Posterior vena cava (tissue), 2 donors: ENCODE results near the gene CNBD2. TPM values are rescaled to one million over a fixed set of nuclear protein-coding genes. Genes with fewer than 3 reads are reported as not detected.
"Not testable (repeated sequence)": the region's sequence is repeated elsewhere in the genome, so short reads cannot be mapped to it uniquely, and the experiment has no call there.

Source experiments
- DNase-seq: peaks from one replicate; pipeline ENCODE4 v3.0.0-alpha.2; 2020; ENCODE audit warnings: low spot score
- intact Hi-C, 2 donors: fragments of 100-400 bp; cut with DNase I; formaldehyde crosslinking; loops; one replicate each; pipeline versions ENCODE4 v1.14.1 to v1.14.2; 2022 to 2023
- long read RNA-seq, 2 donors: library from polyadenylated mRNA; unstranded; transcript quantifications; one replicate each; pipeline ENCODE4 v2.0.0, GENCODE V29; 2020 to 2021
- total RNA-seq, 2 donors: library from RNA; stranded (reverse); fragmentation: NEBNext Ultra II Directional; extraction: Animal tissue kit (Norgen Biotek cat#: 25700); gene quantifications; one replicate each; pipeline ENCODE4 v1.2.1, GENCODE V29; 2021
- donor health status: DM: yes; HTN: yes; CAD: no.
- donor health status: DM: yes; HTN: yes; CAD: no.

Gene CNBD2
- 1 to 10 TPM; 2.0 to 2.3 TPM for total RNA-seq
- long read RNA-seq, donor 1, partial matches to known transcripts = 0 of 2 reads
- long read RNA-seq, donor 1, other reads (novel, unspliced or antisense) = 1 of 2 reads
- long read RNA-seq, donor 2, partial matches to known transcripts = 0 of 3 reads
- long read RNA-seq, donor 2, other reads (novel, unspliced or antisense) = 1 of 3 reads

- no peak for DNase-seq
- intact Hi-C loops = no loop called here
Observed at GRCh38 chr20:35967979-35968640, at the start of gene CNBD2. TSS of gene CNBD2 (plus strand) at chr20:35968590. CDS start at chr20:35968763, 173 bp downstream.

- DNase-seq = no peak
- intact Hi-C loops = no loop called here
Observed at GRCh38 chr20:35920523-35920922, 47.9 kb upstream of the CNBD2 start.

DNA sequence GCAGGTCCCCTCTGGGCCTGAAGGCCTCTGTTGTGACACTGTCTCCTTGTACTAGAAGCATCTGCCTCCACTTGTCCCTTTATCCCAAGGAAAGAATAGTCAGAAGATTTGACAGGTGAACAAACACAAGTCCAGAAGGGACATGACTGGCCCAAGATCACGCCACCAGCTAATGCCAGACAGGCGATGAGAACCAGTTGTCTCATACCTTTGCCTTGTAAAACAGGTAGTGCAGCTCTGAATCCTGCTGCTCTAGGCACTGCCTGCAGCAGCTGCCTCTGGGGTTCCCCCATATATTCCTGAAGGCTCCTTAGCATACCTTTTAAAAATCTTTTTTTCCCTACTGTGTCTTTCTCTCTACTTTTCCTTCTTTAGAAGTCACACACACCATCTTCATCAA is 39.1 kb upstream of the CNBD2 start:
- no peak for DNase-seq
- intact Hi-C loops = no loop called here

DNA sequence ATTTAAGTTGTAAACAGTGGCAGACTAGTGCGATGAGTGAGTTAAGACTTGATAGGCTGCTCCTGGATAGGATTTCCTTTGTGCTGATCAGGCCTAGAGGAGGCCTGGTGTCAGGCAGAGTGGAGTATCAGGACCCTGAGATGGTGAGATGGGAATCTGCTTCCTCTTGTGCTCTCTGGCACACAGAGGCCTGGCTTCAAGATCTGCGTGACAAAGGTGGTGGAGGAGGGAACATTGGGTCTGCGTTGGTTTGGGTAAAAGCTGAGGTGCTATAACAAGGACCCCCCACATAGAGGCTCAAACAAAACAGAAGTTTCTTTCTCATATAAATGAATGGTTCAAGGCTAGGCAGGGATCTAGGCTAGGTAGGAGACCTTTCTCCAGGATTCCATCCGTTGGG is 34.3 kb upstream of the CNBD2 start:
- intact Hi-C loops = no loop called here
- no peak for DNase-seq

DNA sequence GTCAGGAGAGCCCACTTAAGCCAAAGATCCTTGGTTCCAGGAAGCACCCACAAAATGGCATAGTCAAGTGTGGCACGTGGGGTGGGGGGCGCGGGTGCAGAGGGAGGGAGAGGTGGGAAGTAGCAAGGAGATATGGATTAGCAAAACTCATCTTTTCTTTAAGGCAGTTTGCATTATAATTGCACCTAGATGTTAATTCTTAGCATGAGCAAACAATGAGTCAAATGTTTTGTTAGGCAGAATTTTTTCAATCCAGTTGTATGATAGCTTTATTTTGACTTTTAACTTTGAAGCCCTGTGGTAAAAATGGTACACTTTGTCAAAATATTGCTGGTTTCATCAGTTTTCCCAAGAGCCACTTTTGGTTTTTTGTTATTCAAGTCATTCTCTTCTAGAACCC is 29.1 kb upstream of the CNBD2 start:
- no peak for DNase-seq
- intact Hi-C loops = no loop called here

GRCh38 chr20:35941620-35942019 is 26.8 kb upstream of the CNBD2 start:
- no peak for DNase-seq
- intact Hi-C loops = no loop called here

DNA sequence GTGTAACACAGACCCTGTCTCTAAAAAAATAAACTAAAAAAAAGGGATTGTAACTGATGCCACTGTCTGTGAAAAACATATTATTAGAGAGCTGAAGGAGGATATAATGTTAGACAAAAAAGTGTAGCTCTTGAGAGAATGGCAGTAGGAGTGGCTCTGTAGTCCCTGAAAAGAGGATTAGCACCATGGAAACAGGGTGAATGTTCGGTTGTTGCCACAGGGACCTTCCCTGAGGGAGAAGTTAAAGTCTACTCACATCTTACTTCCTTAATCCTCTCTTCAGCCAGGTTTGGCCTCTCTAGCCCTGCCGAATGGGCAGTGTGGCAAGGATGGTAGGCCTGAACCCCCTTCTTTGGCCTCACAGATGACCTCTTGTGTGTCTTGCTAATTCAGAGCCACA is 26.1 kb upstream of the CNBD2 start:
- intact Hi-C loops = no loop called here
- no peak for DNase-seq

DNA sequence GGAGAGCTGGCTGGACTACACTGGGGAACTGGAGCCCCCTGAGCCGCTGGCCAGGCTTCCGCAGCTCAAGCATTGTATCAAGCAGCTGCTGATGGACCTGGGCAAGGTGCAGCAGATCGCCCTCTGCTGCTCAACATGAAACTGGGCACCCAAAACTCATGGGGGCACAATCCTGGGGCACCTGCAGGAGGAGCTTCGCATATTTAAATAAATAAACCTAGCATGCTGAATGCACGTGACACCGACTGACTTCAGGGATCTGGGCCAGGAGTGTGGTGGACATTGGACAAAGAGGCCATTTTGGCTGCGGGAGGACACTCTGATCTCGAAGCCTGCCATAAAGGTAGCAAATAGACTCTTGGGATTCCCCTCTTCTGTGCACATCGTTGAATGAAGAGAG is 20.9 kb upstream of the CNBD2 start:
- intact Hi-C loops = no loop called here
- DNase-seq = no peak

DNA sequence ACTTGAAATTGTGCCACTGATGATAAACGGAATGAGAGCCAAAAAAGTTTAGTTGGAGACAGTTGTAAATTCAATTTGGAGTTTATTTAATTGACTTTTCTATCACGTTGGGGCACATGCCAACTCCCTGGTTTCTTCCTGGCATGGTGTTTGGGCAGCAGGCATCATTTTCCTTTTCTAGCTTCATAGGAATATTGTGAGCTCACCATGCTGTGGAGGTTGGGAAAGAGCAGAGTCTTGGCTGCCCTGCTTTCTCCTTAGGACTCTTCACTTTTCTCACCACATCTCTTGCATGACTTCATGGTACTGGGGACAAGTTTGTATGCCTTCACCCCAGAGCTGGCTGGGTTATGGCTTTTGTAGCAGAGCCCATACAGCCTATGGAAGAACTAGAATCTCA is 20.5 kb upstream of the CNBD2 start:
- DNase-seq = no peak
- intact Hi-C loops = no loop called here

DNA sequence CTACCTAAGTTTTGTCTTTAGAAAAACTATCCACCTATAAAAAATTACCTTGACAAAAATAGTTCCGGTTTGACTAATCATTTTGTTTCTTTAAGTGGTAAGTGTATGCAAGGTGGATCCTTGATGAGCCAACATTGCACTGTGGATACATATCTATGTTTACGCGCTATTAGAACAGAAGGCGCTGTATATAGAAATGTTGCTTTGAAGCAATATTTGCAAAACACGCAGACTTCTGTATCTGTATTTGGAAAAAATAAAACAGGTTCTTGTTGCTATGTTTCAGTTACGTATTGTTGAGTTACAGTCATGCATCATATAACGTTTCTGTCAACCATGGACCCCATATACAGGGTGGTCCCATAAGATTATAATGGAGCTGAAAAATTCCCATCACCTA is 18.3 kb upstream of the CNBD2 start:
- intact Hi-C loops = no loop called here
- DNase-seq = no peak

DNA sequence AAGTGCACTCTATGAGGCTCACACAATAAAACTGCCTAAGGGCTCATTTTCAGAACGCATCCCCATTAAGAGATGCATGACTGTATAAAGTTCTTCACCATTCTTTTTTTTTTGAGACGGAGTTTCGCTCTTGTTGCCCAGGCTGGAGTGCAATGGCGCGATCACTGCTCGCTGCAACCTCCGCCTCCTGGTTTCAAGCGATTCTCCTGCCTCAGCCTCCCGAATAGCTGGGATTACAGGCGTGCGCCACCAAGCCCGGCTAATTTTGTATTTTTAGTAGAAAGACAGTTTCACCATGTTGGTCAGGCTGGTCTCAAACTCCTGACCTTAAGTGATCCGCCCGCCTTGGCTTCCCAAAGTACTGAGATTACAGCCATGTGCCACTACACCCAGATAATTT is 16.3 kb upstream of the CNBD2 start:
- DNase-seq, intact Hi-C loops: not testable (repeated sequence)

GRCh38 chr20:35952480-35953386 is 15.7 kb upstream of the CNBD2 start:
- intact Hi-C loops = no loop called here

DNA sequence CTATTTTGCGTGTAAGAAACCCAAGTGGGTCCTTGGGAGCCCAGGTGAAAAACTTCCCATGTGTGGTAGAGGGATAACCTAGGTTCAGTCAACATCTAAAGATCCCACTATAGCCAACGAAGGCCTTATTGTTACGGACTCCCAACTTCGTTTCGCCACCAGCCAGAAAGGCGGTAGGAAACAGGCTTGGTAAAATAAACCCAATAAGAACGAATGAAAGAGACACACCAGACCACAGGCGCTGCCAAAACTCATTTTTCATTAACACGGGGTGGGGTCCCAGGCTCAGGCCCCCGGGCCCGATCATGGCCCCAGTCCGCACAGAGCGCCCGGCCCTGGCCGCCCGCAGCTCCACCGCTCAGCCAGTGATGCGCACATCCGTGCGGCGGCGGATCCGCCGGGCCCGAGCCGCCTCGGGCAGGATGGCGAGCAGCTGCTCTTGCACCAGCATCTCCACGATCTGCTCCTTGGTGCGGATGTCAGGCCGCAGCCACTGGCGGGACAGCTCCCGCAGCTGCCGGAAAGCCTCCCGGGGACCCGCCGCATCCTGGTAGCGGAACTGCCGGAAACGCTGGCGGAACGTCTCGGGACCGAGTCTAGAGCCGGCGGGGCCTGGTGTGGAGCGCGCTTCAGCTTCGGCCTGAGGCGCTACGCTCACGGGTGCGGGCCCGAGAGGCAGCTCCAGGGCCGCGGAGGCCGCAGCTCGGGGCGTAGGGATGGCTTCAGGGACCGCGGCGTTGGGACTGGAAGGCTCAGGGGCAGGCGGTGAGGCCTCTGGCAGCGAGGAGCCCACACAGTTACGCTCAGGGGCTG is 14.8 kb upstream of the CNBD2 start:
- peak; percentile 88 for DNase-seq
- intact Hi-C loops = no loop called here

More at GRCh38 chr20:35952480-35953386, 15.7 kb upstream of the CNBD2 start:
- no peak for DNase-seq

DNA sequence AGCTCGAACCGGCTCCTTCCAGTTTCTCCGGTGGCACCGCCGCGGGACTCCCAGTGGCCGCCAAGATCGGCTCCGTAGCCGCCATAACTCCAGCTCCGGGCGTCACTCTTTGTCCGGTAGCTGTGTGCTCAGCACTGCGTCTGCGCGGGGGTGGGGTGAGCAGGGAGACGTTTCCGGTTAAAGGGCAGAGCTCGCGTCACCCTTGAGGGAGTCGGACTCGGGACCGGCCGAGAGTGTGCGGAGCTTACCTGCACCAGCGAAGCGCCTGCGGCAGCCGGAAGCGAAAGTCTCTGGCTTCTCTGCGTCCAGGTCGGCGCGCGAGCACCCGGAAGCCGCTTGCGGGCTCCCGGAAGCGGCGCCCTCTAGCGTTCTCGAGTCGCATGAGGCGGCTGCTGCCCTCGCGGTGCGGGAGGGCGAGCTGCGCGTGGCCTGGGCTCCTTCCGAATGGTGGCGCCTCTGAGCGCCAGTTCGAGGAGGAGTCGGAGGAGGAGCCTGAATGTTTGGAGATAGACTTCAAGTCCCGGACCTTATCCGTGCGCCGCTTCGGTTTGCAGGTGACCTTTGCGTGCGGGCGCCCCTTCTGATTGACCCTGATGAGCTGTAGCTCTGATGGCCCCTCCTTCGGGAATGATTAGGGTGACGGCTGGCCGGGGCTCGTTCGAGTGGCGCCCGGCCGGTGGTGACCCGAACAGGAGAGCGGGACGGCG is 14.0 kb upstream of the CNBD2 start, which contains the start of gene SCAND1:
SCAND1 (minus strand) TSS at position 303 of the 707 bp plus-strand sequence; CDS start at position 85, 218 bp downstream.
- intact Hi-C loops = no loop called here
- DNase-seq = peak; percentile 99

GRCh38 chr20:35954907-35955251 is 13.5 kb upstream of the CNBD2 start:
- intact Hi-C loops = no loop called here
- DNase-seq = no peak

DNA sequence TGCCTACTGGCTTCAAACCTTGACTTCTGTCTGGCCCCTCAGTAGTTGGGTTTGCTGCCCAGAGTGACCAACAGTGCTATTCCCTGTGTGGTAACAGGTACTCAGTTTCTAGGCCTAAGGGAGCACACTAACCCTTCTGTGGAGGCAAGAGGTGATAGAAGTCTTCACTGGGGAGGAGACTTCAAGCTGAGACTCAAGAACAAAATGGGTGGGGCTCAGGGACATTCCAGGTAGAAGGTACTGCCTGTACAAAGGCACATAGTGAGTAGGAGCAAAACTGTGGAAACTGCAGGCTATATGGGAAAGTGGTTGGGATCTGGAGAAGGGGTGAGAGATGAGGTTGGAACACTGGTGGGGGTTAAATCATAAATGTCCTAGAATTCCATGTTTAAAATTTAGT is 11.8 kb upstream of the CNBD2 start:
- DNase-seq = no peak
- intact Hi-C loops = no loop called here

DNA sequence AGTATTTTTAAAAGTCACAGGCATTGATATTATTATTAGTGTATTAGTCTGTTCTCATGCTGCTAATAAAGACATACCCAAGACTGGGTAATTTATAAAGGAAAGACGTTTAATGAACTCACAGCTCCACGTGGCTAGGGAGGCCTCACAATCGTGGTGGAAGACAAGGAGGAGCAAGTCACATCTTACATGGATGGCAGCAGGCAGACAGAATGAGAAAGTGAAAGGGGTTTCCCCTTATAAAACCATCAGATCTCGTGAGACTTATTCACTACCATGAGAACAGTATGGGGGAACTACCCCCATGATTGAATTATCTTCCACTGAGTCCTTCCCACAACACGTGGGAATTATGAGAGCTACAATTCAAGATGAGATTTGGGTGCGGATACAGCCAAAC is 9.1 kb upstream of the CNBD2 start:
- DNase-seq, intact Hi-C loops: not testable (repeated sequence)

DNA sequence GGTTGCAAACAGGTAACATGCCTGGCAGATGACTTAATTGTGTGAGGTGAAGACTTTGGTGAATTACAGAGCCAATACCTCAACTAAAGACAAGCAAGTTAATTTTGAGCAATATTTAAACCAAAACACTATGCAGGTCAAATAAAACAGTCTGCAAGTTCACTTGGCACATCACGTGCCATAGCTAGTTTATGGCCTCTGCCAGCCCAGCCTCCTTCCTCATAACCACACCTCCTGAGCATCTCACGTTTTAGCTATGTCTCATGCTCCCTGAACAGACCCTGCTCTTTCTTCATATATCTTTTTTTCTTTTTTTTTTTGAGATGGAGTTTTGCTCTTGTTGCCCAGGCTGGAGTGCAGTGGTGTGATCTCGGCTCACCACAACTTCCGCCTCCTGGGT is 4.5 kb upstream of the CNBD2 start:
- no peak for DNase-seq
- intact Hi-C loops = no loop called here

DNA sequence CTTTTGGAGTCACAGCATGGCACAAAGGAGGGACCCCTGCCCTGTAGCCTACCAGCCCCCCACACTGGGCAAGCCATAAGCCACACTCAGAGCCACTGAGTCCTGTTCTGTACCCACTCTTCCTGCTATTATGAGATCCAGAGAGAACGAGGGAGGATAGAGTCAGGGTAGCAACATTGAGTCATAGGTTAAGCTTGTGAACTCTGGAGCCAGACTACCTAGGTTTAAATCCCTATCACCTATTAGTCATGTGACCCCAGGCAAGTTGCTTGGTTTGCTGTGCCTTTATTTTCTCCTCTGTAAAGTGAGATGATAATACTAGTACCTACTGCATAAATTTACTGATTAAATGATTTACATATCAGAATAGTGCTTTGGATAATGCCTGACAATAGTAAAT is 540 bp downstream of the CNBD2 start:
- intact Hi-C loops = no loop called here
- no peak for DNase-seq
